Endothelial cell of umbilical vein (primary cell): ENCODE measurements around the gene NLRP9. TPM values are rescaled to one million over a fixed set of nuclear protein-coding genes. Genes with fewer than 3 reads are reported as not detected.
A peak's percentile ranks its signal among the peaks of the same experiment; 100 is the strongest.

Experiments used
- BruUV-seq: library from RNA; stranded (reverse); fragments of 400-500 nt; replicated peaks from 2 replicates; lab custom pipeline; 2021; lab: Mats Ljungman, UMichigan
- CTCF ChIA-PET: fragments of 300-600, 350-600 bp; sonication (Branson Sonifier 250); formaldehyde crosslinking; loops from one replicate; lab custom pipeline; 2021; ENCODE audit warnings: antibody characterized with exemption, inconsistent platforms; lab: Charles Lee
- POLR2A ChIA-PET: fragments of 300-600, 350-600 bp; sonication (Branson Sonifier 250); formaldehyde crosslinking; loops from one replicate; lab custom pipeline; 2021; ENCODE audit warnings: antibody characterized with exemption, inconsistent platforms; lab: Charles Lee
- DNase-seq: peaks from one replicate; pipeline ENCODE4 v3.0.0-alpha.2; 2011; ENCODE audit warnings: low read depth, low spot score
- FAIRE-seq: peaks from 2 replicates; lab custom pipeline; 2011; peaks lifted over from hg19 to GRCh38; lab: Jason Lieb, UNC
- H2AFZ ChIP-seq: 2 replicates; pipeline ENCODE4 v1.6.0; 2012; ENCODE audit warnings: low read depth, low read length, control low read depth, inconsistent platforms
- H3K27ac ChIP-seq: 2 replicates; pipeline ENCODE4 v1.5.1; 2011; ENCODE audit warnings: low read depth, mild to moderate bottlenecking, control low read depth, low read length, moderate library complexity; ENCODE audit not compliant: insufficient read depth
- H3K27me3 ChIP-seq, 2 experiments: 2 replicates each; pipeline versions ENCODE4 v1.6.0 to v1.6.1; 2011; ENCODE audit warnings: low read length in 2 of 2, mixed read lengths in 1 of 2; ENCODE audit not compliant: control insufficient read depth in 2 of 2, insufficient read depth in 2 of 2
- H3K36me3 ChIP-seq, 2 experiments: 2 replicates in 1 of 2; 3 replicates in 1 of 2; pipeline ENCODE4 v1.5.1; 2011; ENCODE audit warnings: low read length in 2 of 2, mild to moderate bottlenecking in 1 of 2, moderate library complexity in 1 of 2; ENCODE audit not compliant: control insufficient read depth in 2 of 2, insufficient read depth in 2 of 2; ENCODE audit errors: extremely low read depth in 1 of 2
- H3K4me1 ChIP-seq: 3 replicates; pipeline ENCODE4 v1.5.1; 2011; ENCODE audit warnings: mild to moderate bottlenecking, low read length; ENCODE audit not compliant: control insufficient read depth, insufficient read depth; ENCODE audit errors: extremely low read depth
- H3K4me2 ChIP-seq: 2 replicates; pipeline ENCODE4 v1.6.1; 2011; ENCODE audit warnings: low read length, control low read depth, mixed read lengths; ENCODE audit not compliant: insufficient read depth
- H3K4me3 ChIP-seq, 3 experiments: fragments of 200-600 bp in 1 of 3; sonication (generic), shearing (Covaris generic) in 1 of 3; replicated peaks in 1 of 3; 2 replicates each; pipeline ENCODE4 v1.5.1; 2011 to 2016; ENCODE audit warnings: control low read depth in 3 of 3, low read length in 3 of 3, mild to moderate bottlenecking in 2 of 3, inconsistent platforms in 1 of 3, low read depth in 1 of 3, moderate library complexity in 1 of 3; ENCODE audit not compliant: insufficient read depth in 1 of 3
- H3K79me2 ChIP-seq: 2 replicates; pipeline ENCODE4 v1.6.0; 2012; ENCODE audit warnings: low read length, inconsistent platforms; ENCODE audit not compliant: control insufficient read depth, insufficient read depth
- H3K9ac ChIP-seq: replicated peaks from 2 replicates; pipeline ENCODE3; 2011; ENCODE audit warnings: low read length, control low read depth; ENCODE audit not compliant: insufficient read depth; ENCODE audit errors: extremely low read depth
- H3K9me1 ChIP-seq: replicated peaks from 3 replicates; pipeline ENCODE4 v1.6.0; 2011; ENCODE audit warnings: mild to moderate bottlenecking, low read length; ENCODE audit not compliant: control insufficient read depth, insufficient read depth; ENCODE audit errors: extremely low read depth
- H3K9me3 ChIP-seq: replicated peaks from 2 replicates; pipeline ENCODE4 v1.5.1; 2012; ENCODE audit warnings: low read length, inconsistent platforms; ENCODE audit not compliant: control insufficient read depth, insufficient read depth
- H4K20me1 ChIP-seq: replicated peaks from 2 replicates; pipeline ENCODE3; 2011; ENCODE audit warnings: mild to moderate bottlenecking, low read length; ENCODE audit not compliant: control insufficient read depth, insufficient read depth; ENCODE audit errors: extremely low read depth
- EZH2 ChIP-seq: IDR thresholded peaks from 2 replicates; pipeline ENCODE4 v1.6.1; 2012; ENCODE audit warnings: borderline replicate concordance, low read depth, mild to moderate bottlenecking, moderate library complexity, low read length, inconsistent platforms; ENCODE audit not compliant: severe bottlenecking
- FOS ChIP-seq: IDR thresholded peaks from 2 replicates; pipeline ENCODE4 v1.6.1; 2011; ENCODE audit warnings: mild to moderate bottlenecking, low read length, moderate library complexity, borderline replicate concordance; ENCODE audit not compliant: insufficient read depth
- GATA2 ChIP-seq: IDR thresholded peaks from 2 replicates; pipeline ENCODE4 v1.7.0; 2011; ENCODE audit warnings: low read depth, mild to moderate bottlenecking, moderate library complexity, mixed read lengths, low read length; ENCODE audit not compliant: insufficient read length, insufficient read depth
- JUN ChIP-seq: IDR thresholded peaks from 2 replicates; pipeline ENCODE4 v1.6.1; 2011; ENCODE audit warnings: borderline replicate concordance, low read depth; ENCODE audit not compliant: insufficient read length, insufficient read depth
- MYC ChIP-seq: IDR thresholded peaks from one replicate; pipeline ENCODE4 v1.6.1; 2011; ENCODE audit warnings: mild to moderate bottlenecking, low read depth, low read length
- POLR2A ChIP-seq: IDR thresholded peaks from 2 replicates; pipeline ENCODE4 v1.6.1; 2012; ENCODE audit warnings: low read depth, mild to moderate bottlenecking, control low read depth, low read length
- POLR2AphosphoS5 ChIP-seq: IDR thresholded peaks from 2 replicates; pipeline ENCODE4 v1.6.1; 2012; ENCODE audit warnings: low read depth, mild to moderate bottlenecking, control low read depth, low read length, moderate library complexity; ENCODE audit not compliant: insufficient read depth
- dilution Hi-C: fragments of 300-500 bp; cut with MboI; formaldehyde crosslinking; loops from one replicate; pipeline ENCODE4 v1.15.0; 2019; ENCODE audit warnings: low sequenced_read_pairs; ENCODE audit not compliant: extremely low pct_ligation_motif_present
- intact Hi-C: fragments of 100-400 bp; cut with micrococcal nuclease; formaldehyde crosslinking; loops from one replicate; pipeline ENCODE4 v1.10.0; 2022
- polyA plus RNA-seq, 4 experiments: library from polyadenylated mRNA; depleted of rRNA in 3 of 4; stranded (reverse) in 3 of 4; unstranded in 1 of 4; fragments of >200 nt; gene quantifications; 2 replicates each; pipeline versions ENCODE4 v1.2.1 to v1.2.3, GENCODE V29; 2011 to 2012; ENCODE audit warnings: missing spikeins in 1 of 4
- total RNA-seq: library from RNA; stranded (reverse); gene quantifications from 2 replicates; pipeline ENCODE4 v1.2.3, GENCODE V29; 2021
- TF ChIP-seq, protein P1 (sequence below): IDR thresholded peaks from 2 replicates; pipeline ENCODE4 v1.6.1; 2011; ENCODE audit not compliant: insufficient read depth, insufficient read length
- TF ChIP-seq, protein P2 (sequence below), 2 donors: IDR thresholded peaks; 1 replicate in 1 of 2; 2 replicates in 1 of 2; pipeline ENCODE4 v1.5.1; 2011; ENCODE audit warnings: low read length in 2 of 2, mild to moderate bottlenecking in 2 of 2, moderate library complexity in 2 of 2, control low read depth in 1 of 2, inconsistent platforms in 1 of 2, low read depth in 1 of 2; ENCODE audit not compliant: insufficient read depth in 1 of 2; ENCODE audit errors: extremely low read depth in 1 of 2

The NLRP9 gene
- total and polyA plus RNA-seq, 2 donors (not counting 3 experiments of a cell fraction or from before 2014, with no cell fraction given), result not detected

DNA sequence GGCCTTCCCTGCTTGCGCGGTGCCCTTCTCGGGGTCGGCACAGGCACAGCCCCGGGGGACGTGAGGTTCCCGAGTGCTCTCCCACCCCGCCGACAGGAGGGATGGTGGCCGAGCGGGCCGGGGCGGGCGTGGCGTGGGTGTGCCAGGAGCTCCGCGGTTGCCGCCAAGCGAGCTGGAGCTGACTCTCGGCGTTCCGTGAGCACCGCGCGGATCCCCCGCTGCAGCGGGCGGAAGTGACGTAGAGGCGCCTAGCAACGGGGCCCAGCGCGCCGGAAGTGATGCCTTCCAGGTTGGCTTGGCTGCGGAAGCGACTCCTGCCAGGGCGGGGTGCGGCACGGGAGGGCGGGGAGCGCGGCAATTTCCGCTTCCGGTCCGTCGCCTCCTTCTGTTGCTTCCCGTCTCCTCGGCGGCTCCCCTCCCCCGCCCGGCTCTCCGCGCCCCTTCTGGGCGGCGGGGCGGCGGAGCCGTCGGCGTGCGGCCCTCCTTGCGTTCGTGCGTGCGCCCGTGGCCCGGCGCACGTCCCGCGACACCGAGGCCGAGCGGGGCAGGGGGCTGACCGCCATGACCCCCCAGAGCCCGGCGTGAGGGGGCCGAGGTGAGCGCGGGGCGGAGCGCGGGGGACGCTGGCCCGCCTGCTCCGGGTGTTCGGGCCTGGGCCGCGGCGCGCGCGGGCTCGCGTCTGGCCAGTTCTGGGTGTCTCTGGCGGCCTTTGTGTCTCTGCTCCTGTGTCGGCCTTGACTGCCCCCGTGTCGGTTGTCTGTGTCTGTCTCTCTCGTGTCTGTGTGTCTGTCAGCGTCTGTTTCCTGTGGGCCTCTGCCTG lies 63.2 kb downstream of the NLRP9 start, which contains the start of gene EPN1:
Gene EPN1, plus strand, starts transcription at position 386 of the 820 bp plus-strand sequence. CDS start 3,402 bp downstream, outside the sequence.
- peak within 1 kb of the TSS; percentile 75 for H3K9ac ChIP-seq
- peaks cover 5% of the 10 kb centered on the region for H4K20me1 ChIP-seq
- FAIRE-seq, result peak; percentile 95
- H3K79me2 ChIP-seq, result peaks cover 79% of the 10 kb centered on the region
- no TSS peak for BruUV-seq
- peaks cover 19 to 21% of the 10 kb centered on the region in 2 experiments for H3K36me3 ChIP-seq
- TF ChIP-seq POLR2AphosphoS5, result peak; percentile 91
- TF ChIP-seq POLR2A, result peak; percentile 68
- no peak for TF ChIP-seq EZH2
- no peak within 1 kb of the TSS for H2AFZ ChIP-seq
- CTCF ChIA-PET, result no interaction called here
- no peaks in the 10 kb centered on the region for H3K9me3 ChIP-seq
- intact Hi-C loops (loop anchor here (1.0 kb wide), 1 partner anchor 21 kb away; no protein-coding TSS in a partner anchor), dilution Hi-C loops (no loop called here)
- peaks cover 44% of the 10 kb centered on the region for H3K4me1 ChIP-seq
- peak; percentile 93 for DNase-seq
- peak within 1 kb of the TSS; percentile 91 for H3K4me2 ChIP-seq
- peak within 1 kb of the TSS; percentile 17 to 65 (median 63) for H3K4me3 ChIP-seq
- H3K27ac ChIP-seq, result peak within 1 kb of the TSS; percentile 68
- H3K9me1 ChIP-seq, result no peaks in the 10 kb centered on the region
- POLR2A ChIA-PET, result no interaction called here
- H3K27me3 ChIP-seq, result no peaks in the 10 kb centered on the region

DNA sequence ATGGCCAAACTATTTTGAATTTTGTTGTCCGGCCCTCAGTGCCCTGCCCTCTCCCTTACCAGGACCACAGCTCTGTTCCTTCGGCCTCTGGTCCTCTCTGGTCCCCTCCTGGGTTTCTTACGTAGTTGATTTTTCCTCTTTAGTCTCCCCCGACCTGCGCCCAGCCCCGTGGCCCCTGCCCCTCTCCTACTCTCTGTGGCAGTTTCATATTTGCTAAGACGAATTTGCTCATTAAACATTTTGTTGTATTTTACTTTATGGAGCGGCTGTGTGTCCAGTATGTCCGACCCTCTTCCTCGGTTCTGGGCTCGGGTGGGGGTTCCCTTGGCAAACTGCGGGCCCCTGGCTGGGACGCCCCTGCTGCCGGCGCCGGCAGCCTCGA lies 63.8 kb downstream of the NLRP9 start:
- Histone ChIP-seq H3K4me1 (peaks cover 38% of the 10 kb centered on the region), H2AFZ (no peak overlapping the region), H3K27ac (peak overlapping the region; percentile 52), H3K9ac (no peak overlapping the region), H4K20me1 (peaks cover 5% of the 10 kb centered on the region), H3K4me2 (peak overlapping the region; percentile 10), H3K36me3 (peaks cover 20 to 25% of the 10 kb centered on the region in 2 experiments), H3K27me3 (no peaks in the 10 kb centered on the region), H3K9me3 (no peaks in the 10 kb centered on the region), H3K4me3 (peak overlapping the region in 1 of 3 experiments; percentile 65), H3K79me2 (peaks cover 79% of the 10 kb centered on the region), H3K9me1 (no peaks in the 10 kb centered on the region)
- dilution Hi-C loops, result no loop called here
- intact Hi-C loops, result no loop called here
- FAIRE-seq, result no peak
- TF ChIP-seq EZH2, result no peak
- TF ChIP-seq FOS, result no peak
- TF ChIP-seq, protein P1, sequence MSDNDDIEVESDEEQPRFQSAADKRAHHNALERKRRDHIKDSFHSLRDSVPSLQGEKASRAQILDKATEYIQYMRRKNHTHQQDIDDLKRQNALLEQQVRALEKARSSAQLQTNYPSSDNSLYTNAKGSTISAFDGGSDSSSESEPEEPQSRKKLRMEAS, result no peak
- TF ChIP-seq, protein P2, sequence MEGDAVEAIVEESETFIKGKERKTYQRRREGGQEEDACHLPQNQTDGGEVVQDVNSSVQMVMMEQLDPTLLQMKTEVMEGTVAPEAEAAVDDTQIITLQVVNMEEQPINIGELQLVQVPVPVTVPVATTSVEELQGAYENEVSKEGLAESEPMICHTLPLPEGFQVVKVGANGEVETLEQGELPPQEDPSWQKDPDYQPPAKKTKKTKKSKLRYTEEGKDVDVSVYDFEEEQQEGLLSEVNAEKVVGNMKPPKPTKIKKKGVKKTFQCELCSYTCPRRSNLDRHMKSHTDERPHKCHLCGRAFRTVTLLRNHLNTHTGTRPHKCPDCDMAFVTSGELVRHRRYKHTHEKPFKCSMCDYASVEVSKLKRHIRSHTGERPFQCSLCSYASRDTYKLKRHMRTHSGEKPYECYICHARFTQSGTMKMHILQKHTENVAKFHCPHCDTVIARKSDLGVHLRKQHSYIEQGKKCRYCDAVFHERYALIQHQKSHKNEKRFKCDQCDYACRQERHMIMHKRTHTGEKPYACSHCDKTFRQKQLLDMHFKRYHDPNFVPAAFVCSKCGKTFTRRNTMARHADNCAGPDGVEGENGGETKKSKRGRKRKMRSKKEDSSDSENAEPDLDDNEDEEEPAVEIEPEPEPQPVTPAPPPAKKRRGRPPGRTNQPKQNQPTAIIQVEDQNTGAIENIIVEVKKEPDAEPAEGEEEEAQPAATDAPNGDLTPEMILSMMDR (IDR thresholded peaks at IDR 0.05; ENCODE audit: extremely low read depth in 1 of 2, insufficient read depth in 1 of 2, low read depth in 1 of 2, low read length in 2 of 2), result no peak
- TF ChIP-seq POLR2A, result no peak
- no peak for TF ChIP-seq POLR2AphosphoS5
- TF ChIP-seq GATA2, result no peak
- TF ChIP-seq MYC, result no peak
- no peak for TF ChIP-seq JUN
- DNase-seq, result no peak
- POLR2A ChIA-PET, result no interaction called here
- BruUV-seq, result no TSS peak
- CTCF ChIA-PET, result no interaction called here
